Erythroblast (primary cell): ENCODE data around the gene STPG4.

Experiments used
- GATA1 ChIP-seq: IDR thresholded peaks from 2 replicates; pipeline ENCODE4 v1.6.1; 2011; ENCODE audit warnings: low read depth, mild to moderate bottlenecking, control low read depth, low read length, moderate library complexity
- POLR2A ChIP-seq: IDR thresholded peaks from 2 replicates; pipeline ENCODE4 v1.6.1; 2011; ENCODE audit warnings: mild to moderate bottlenecking, low read length

- no peak for TF ChIP-seq POLR2A
- no peak for TF ChIP-seq GATA1
Measured at GRCh38 chr2:47072728-47073191, 82.3 kb downstream of the STPG4 start.
